CD4-positive, alpha-beta T cell (primary cell): ENCODE results near the gene RNF157. TPM values are rescaled to one million over a fixed set of nuclear protein-coding genes. Genes with fewer than 3 reads are reported as not detected.

Experiments
- ATAC-seq: fragments of 200-7000 bp; cut with Tn5 transposase; one replicate; pipeline ENCODE4 v1.10.0; 2022; ENCODE audit warnings: mild to moderate bottlenecking; ENCODE audit not compliant: poor library complexity
- CTCF ChIA-PET: fragments of 350-600 bp; sonication (Branson Sonifier 250); formaldehyde crosslinking; loops from one replicate; lab custom pipeline; 2021; ENCODE audit warnings: antibody characterized with exemption, inconsistent platforms; lab: Charles Lee
- POLR2A ChIA-PET: fragments of 350-600 bp; sonication (Branson Sonifier 250); formaldehyde crosslinking; loops from one replicate; lab custom pipeline; 2021; ENCODE audit warnings: antibody characterized with exemption, inconsistent platforms; lab: Charles Lee
- DNase-seq, 14 experiments: peaks; one replicate each; pipeline ENCODE4 v3.0.0-alpha.2; 2013 to 2020; ENCODE audit warnings: mixed read lengths in 2 of 14
- H3K27ac ChIP-seq, 2 donors: one replicate each; pipeline versions ENCODE4 v1.5.1 to v1.7.0; 2013; ENCODE audit warnings: low read length in 2 of 2, low read depth in 1 of 2, mild to moderate bottlenecking in 1 of 2
- H3K27me3 ChIP-seq, 2 experiments: 1 replicate in 1 of 2; 2 replicates in 1 of 2; pipeline versions ENCODE4 v1.6.1 to v1.7.0; 2013; ENCODE audit warnings: low read length in 2 of 2, control low read depth in 1 of 2, mild to moderate bottlenecking in 1 of 2, moderate library complexity in 1 of 2; ENCODE audit not compliant: insufficient read depth in 2 of 2, control insufficient read depth in 1 of 2
- H3K36me3 ChIP-seq: one replicate; pipeline ENCODE4 v1.6.1; 2013; ENCODE audit warnings: low read length, control low read depth; ENCODE audit not compliant: insufficient read depth
- H3K4me1 ChIP-seq: one replicate; pipeline ENCODE4 v1.6.1; 2013; ENCODE audit warnings: low read length, control low read depth; ENCODE audit not compliant: insufficient read depth
- H3K4me3 ChIP-seq: one replicate; pipeline ENCODE4 v1.5.1; 2013; ENCODE audit warnings: mild to moderate bottlenecking, low read length, moderate library complexity
- H3K9me3 ChIP-seq, 2 experiments: 1 replicate in 1 of 2; 2 replicates in 1 of 2; pipeline versions ENCODE4 v1.6.1 to v1.7.0; 2013; ENCODE audit warnings: low read length in 2 of 2, mild to moderate bottlenecking in 2 of 2, control low read depth in 1 of 2, moderate library complexity in 1 of 2; ENCODE audit not compliant: control insufficient read depth in 1 of 2, insufficient read depth in 1 of 2
- H3K27ac Mint-ChIP-seq: one replicate; pipeline ENCODE4 v1.8.0; 2020; ENCODE audit warnings: mixed read lengths
- H3K27me3 Mint-ChIP-seq: one replicate; pipeline ENCODE4 v1.8.0; 2021; ENCODE audit warnings: mixed read lengths
- H3K36me3 Mint-ChIP-seq: one replicate; pipeline ENCODE4 v1.8.0; 2021; ENCODE audit warnings: low read depth, mixed read lengths
- H3K4me1 Mint-ChIP-seq: one replicate; pipeline ENCODE4 v1.8.0; 2021; ENCODE audit warnings: low read depth, mixed read lengths
- H3K4me3 Mint-ChIP-seq: one replicate; pipeline ENCODE4 v1.8.0; 2020; ENCODE audit warnings: mild to moderate bottlenecking, mixed read lengths
- H3K9me3 Mint-ChIP-seq: one replicate; pipeline ENCODE4 v1.8.0; 2020; ENCODE audit warnings: mixed read lengths
- intact Hi-C, 2 experiments: fragments of 100-400 bp; cut with DNase I in 1 of 2; cut with micrococcal nuclease in 1 of 2; formaldehyde crosslinking; loops; one replicate each; pipeline versions ENCODE4 v1.15.1 to v1.9.0; 2023 to 2025; cut with DNase I, micrococcal nuclease
- total RNA-seq, 174 experiments: library from RNA in 2 of 174; stranded (reverse) in 2 of 174; gene quantifications; one replicate each; pipeline ENCODE4 v1.2.3 and lab custom pipeline; 2021 to 2026
- TF ChIP-seq, protein P1 (sequence below): fragments of 200-600 bp; IDR thresholded peaks from one replicate; pipeline ENCODE4 v1.8.0; 2022; ENCODE audit warnings: antibody characterized with exemption, mild to moderate bottlenecking

The RNF157 gene
- total RNA-seq, 2 experiments from 2014 or later = 18.5 to 21.1 TPM

DNA sequence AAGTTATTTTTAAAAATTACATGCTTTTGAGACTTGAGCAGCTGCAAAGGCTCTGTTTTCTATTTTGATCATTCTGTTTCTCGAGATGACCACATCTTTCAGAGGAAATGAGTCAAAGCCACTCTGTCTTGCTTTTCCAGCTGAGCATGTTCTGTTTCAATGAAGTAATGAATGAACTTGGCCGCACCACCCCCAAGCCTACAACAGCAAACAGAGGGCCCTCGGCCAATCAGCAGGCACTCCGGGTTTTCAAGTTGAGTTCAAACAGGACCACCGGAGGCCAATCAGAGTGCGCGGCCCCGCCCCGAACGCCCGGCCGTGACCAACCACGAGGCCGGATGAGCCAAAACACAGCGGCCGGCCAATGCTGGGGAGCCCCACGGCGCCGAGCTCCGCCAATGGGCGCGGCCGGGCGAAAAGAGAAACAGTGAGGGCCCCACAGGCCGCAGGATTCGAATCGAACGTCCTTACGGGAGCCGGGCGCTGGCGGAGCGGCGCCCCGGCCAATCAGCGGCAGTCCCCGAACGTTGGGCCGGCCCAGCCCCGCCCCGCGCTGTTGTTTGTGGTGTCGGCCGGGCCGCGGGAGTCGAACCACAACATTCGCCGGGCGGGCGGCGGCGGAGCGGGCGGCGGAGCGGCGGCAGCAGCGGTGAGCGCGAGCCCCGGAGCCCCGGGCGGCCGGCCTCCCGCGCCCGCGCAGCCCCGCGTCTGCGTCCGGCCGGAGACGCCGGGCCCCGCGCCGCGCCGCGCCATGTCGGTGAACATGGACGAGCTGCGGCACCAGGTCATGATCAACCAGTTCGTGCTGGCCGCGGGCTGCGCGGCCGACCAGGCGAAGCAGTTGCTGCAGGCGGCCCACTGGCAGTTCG lies 24.7 kb upstream of the RNF157 start, which contains the start of gene UBALD2:
Gene UBALD2 (plus strand): TSS at position 594 of the 869 bp plus-strand sequence. CDS start 158 bp downstream, at position 752.
- H3K27me3 Mint-ChIP-seq = no peaks in the 10 kb centered on the region
- peak within 1 kb of the TSS; percentile 73 for H3K4me3 ChIP-seq
- H3K27ac ChIP-seq = peak within 1 kb of the TSS; percentile 77 to 91
- POLR2A ChIA-PET = interaction anchor here (0.7 to 14.0 kb wide), 30 partner anchors 8 to 485 kb away, joined by 3 to 394 read pairs (median 5); partner anchors contain the start of genes EXOC7, FOXJ1, RNF157 and SRP68
- CTCF ChIA-PET = interaction anchor here (0.7 to 6.5 kb wide), 8 partner anchors 14 to 251 kb away, joined by 3 to 29 read pairs (median 8); partner anchors contain the start of gene SPHK1
- peak within 1 kb of the TSS; percentile 98 for H3K27ac Mint-ChIP-seq
- DNase-seq (peak; percentile 96 to 99 (median 98)), ATAC-seq (peak; percentile 80)
- intact Hi-C loops = loop anchor here (1.0 to 5.0 kb wide), 5 partner anchors 24 to 123 kb away; partner anchors contain the start of genes RNF157 (in 2 of the 2) and FOXJ1 (in 1 of the 2)
- peaks cover 64% of the 10 kb centered on the region for H3K4me1 Mint-ChIP-seq
- H3K4me1 ChIP-seq = peaks cover 70% of the 10 kb centered on the region
- no peaks in the 10 kb centered on the region for H3K27me3 ChIP-seq
- peaks cover 37% of the 10 kb centered on the region for H3K36me3 ChIP-seq
- no peaks in the 10 kb centered on the region for H3K9me3 ChIP-seq
- H3K4me3 Mint-ChIP-seq = peak within 1 kb of the TSS; percentile 93
- no peaks in the 10 kb centered on the region for H3K9me3 Mint-ChIP-seq
- TF ChIP-seq, protein P1, sequence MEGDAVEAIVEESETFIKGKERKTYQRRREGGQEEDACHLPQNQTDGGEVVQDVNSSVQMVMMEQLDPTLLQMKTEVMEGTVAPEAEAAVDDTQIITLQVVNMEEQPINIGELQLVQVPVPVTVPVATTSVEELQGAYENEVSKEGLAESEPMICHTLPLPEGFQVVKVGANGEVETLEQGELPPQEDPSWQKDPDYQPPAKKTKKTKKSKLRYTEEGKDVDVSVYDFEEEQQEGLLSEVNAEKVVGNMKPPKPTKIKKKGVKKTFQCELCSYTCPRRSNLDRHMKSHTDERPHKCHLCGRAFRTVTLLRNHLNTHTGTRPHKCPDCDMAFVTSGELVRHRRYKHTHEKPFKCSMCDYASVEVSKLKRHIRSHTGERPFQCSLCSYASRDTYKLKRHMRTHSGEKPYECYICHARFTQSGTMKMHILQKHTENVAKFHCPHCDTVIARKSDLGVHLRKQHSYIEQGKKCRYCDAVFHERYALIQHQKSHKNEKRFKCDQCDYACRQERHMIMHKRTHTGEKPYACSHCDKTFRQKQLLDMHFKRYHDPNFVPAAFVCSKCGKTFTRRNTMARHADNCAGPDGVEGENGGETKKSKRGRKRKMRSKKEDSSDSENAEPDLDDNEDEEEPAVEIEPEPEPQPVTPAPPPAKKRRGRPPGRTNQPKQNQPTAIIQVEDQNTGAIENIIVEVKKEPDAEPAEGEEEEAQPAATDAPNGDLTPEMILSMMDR = no peak
- H3K36me3 Mint-ChIP-seq = peaks cover 41% of the 10 kb centered on the region

DNA sequence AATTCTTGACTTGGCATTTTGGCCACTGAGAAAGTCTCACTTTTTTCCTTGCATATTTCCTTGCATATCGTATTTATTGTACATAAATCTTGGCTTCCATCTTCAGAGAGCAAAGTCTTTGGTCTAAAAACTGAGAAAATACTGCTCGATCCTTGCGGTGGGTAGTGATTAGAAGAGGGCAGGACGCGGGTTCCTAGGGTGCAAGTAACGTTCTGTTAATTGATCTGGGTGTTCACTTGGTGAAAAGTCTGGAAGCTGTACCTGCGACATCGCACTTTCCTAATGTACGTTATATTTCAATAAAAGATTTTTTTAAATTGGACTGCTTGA lies 24.1 kb upstream of the RNF157 start:
- H3K4me3 Mint-ChIP-seq = peak overlapping the region; percentile 93
- Histone ChIP-seq H3K4me3 (peak overlapping the region; percentile 19), H3K27ac (peak overlapping the region; percentile 59 to 61), H3K9me3 (no peaks in the 10 kb centered on the region), H3K4me1 (peaks cover 64% of the 10 kb centered on the region), H3K27me3 (no peaks in the 10 kb centered on the region), H3K36me3 (peaks cover 31% of the 10 kb centered on the region)
- H3K4me1 Mint-ChIP-seq = peaks cover 58% of the 10 kb centered on the region
- DNase-seq = no peak
- peaks cover 35% of the 10 kb centered on the region for H3K36me3 Mint-ChIP-seq
- ChIA-PET CTCF (interaction anchor here (0.7 to 6.5 kb wide), 8 partner anchors 15 to 250 kb away, joined by 3 to 29 read pairs (median 8); partner anchors contain the start of gene SPHK1), POLR2A (interaction anchor here (0.7 to 14.0 kb wide), 29 partner anchors 8 to 485 kb away, joined by 3 to 394 read pairs (median 5); partner anchors contain the start of genes EXOC7, FOXJ1, RNF157 and SRP68)
- TF ChIP-seq, protein P1 = no peak
- intact Hi-C loops = loop anchor here in 1 of 2 experiments (1.0 to 2.0 kb wide), 2 partner anchors 24 to 65 kb away; partner anchors contain the start of gene RNF157
- H3K27ac Mint-ChIP-seq = peak overlapping the region; percentile 91
- H3K9me3 Mint-ChIP-seq = no peaks in the 10 kb centered on the region
- ATAC-seq = no peak
- no peaks in the 10 kb centered on the region for H3K27me3 Mint-ChIP-seq

DNA sequence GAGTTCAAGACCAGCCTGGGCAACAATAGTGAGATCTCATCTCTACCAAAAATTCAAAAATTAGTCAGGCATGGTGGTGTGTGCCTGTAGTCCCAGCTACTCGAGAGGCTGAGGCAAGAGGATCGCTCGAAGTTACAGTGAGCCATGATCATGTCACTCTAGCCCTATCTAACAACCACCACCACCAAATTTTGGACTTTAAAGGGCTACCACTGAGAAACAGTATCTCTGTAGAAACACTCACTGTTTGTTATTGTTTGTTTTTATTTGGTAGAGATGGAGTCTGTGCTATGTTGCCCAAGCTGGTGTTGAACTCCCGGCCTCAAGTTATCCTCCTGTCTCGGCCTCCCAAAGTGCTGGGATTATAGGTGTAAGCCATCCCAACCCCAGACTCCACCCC lies 23.6 kb upstream of the RNF157 start:
- H3K36me3 Mint-ChIP-seq = peaks cover 30% of the 10 kb centered on the region
- TF ChIP-seq, protein P1 = no peak
- Histone ChIP-seq H3K9me3 (no peaks in the 10 kb centered on the region), H3K36me3 (peaks cover 26% of the 10 kb centered on the region), H3K27me3 (no peaks in the 10 kb centered on the region), H3K4me1 (peaks cover 59% of the 10 kb centered on the region), H3K27ac (peak overlapping the region in 1 of 2 donors; percentile 37), H3K4me3 (no peak overlapping the region)
- H3K27me3 Mint-ChIP-seq = no peaks in the 10 kb centered on the region
- peak overlapping the region; percentile 93 for H3K4me3 Mint-ChIP-seq
- intact Hi-C loops = loop anchor here in 1 of 2 experiments (1.0 to 2.0 kb wide), 2 partner anchors 23 to 65 kb away; partner anchors contain the start of gene RNF157
- CTCF ChIA-PET = interaction anchor here (0.8 to 6.5 kb wide), 9 partner anchors 10 to 250 kb away, joined by 3 to 29 read pairs (median 7); no protein-coding TSS in a partner anchor
- DNase-seq = peak in 1 of 14 experiments; percentile 18
- peaks cover 53% of the 10 kb centered on the region for H3K4me1 Mint-ChIP-seq
- ATAC-seq = no peak
- no peaks in the 10 kb centered on the region for H3K9me3 Mint-ChIP-seq
- POLR2A ChIA-PET = interaction anchor here (0.7 to 14.0 kb wide), 9 partner anchors 10 to 473 kb away, joined by 3 to 394 read pairs (median 19); partner anchors contain the start of genes FOXJ1, RNF157 and SRSF2
- peak overlapping the region; percentile 91 for H3K27ac Mint-ChIP-seq
